ENCODE results near the gene MTHFR. TPM values are rescaled to one million over a fixed set of nuclear protein-coding genes. Genes with fewer than 3 reads are reported as not detected.

MTHFR gene
- polyA plus RNA-seq, 3 donors = 8.2 to 16.1 (median 14.0) TPM

GRCh38 chr1:11788549-11789053, 17.2 kb downstream of the MTHFR start:
- WGBS, 3 donors = 82 to 95% (median 87%) methylated on average over 14 of the region's 14 CpGs
- no peak overlapping the region for H3K27ac ChIP-seq (ENCODE audit: low read depth, low read length)

GRCh38 chr1:11787804-11788436, 17.8 kb downstream of the MTHFR start:
- 78 to 83% (median 81%) methylated on average over 14 of the region's 14 CpGs for WGBS, 3 donors
- H3K27ac ChIP-seq (ENCODE audit: low read depth, low read length) = peak overlapping the region; percentile 51

- 19 to 45% (median 36%) methylated on average over 16 of the region's 16 CpGs for WGBS, 3 donors
- peak overlapping the region; percentile 51 for H3K27ac ChIP-seq (ENCODE audit: low read depth, low read length)
Observed at GRCh38 chr1:11787251-11787803, 18.4 kb downstream of the MTHFR start.

DNA sequence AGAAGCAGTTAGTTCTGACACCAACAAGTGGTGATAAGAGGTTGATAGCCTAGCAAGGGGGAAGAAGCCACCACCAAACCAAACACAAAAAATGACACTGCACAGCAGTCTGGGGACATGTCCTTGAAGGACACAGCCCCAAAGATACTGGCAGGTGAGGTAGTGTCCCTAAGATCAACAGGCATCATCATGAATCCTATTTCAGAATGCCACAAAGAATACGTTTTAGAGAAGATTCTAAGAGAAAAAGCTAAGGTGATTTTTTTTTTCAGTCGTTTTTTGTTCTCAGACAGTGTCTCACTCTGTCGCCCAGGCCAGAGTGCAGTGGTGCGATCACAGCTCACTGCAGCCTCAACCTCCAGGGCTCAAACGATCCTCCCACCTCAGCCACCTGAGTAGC, 19.6 kb downstream of the MTHFR start:
- H3K27ac ChIP-seq (ENCODE audit: low read depth, low read length) = no peak overlapping the region
- WGBS, 3 donors = 58 to 63% (median 62%) methylated on average over 5 of the region's 5 CpGs

DNA sequence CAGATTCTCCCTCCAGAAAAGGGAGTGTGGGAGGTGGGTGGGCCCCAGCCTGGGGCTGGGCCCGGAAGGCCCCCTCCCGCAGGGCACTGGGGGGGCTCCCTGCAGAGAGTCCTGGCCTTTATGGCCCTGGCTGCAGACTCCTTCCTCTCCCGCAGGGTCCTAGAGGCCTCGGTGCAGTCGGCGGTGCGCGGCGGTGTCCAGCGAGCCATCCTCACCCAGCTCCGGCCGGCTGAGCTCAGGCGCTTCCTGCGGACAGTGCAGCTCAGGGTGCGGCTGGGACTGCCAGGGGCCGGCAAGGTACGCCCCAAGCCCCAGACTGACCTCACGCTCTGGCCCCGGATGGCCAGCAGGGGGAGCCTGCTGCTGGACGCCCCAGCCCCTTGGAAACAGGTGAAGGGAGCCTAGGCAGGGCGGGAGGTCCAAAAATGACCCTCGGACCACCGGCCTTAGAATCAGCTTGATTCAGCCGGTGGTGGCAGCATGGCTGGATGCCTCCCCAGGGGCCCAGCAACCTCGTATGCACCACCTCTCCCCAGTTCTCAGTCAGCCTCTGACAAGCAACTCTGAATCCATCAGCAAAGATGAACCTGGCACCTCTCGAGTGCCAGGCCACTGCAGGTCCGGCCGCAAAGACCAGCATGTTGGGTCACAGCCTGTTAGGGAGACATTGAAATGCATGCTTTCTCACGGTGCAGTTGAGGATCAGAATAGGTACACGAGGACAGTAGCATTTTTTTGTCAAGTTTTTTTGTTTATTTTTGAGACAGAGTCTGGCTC, 20.6 kb downstream of the MTHFR start:
- no peak overlapping the region for H3K27ac ChIP-seq (ENCODE audit: low read depth, low read length)
- WGBS, 3 donors = 6 to 8% (median 7%) methylated on average over 27 to 30 of the region's 30 CpGs

GRCh38 chr1:11784256-11784992, 21.3 kb downstream of the MTHFR start:
- WGBS, 3 donors = 68 to 72% (median 71%) methylated on average over 21 of the region's 21 CpGs
- no peak overlapping the region for H3K27ac ChIP-seq (ENCODE audit: low read depth, low read length)

DNA sequence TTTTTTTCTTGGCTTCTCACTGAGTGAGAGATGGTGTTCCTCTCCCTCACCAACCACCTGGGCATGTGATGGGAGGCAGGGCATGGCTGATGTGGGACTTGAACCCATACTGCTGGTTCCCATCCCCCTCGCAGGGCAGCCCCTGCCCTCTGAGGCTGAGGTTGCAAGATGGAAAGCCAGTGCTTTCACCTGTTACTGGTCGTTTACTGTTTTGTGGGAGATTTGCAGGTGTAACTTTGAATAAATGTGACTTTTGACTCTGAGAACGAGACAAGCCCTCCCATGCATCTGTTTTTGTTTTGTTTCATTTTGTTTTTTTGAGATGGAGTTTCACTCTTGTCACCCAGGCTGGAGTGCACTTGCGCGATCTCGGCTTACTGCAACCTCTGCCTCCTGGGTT, 22.2 kb downstream of the MTHFR start:
- WGBS, 3 donors = 80 to 92% (median 91%) methylated on average over 6 of the region's 6 CpGs
- H3K27ac ChIP-seq (ENCODE audit: low read depth, low read length) = no peak overlapping the region

DNA sequence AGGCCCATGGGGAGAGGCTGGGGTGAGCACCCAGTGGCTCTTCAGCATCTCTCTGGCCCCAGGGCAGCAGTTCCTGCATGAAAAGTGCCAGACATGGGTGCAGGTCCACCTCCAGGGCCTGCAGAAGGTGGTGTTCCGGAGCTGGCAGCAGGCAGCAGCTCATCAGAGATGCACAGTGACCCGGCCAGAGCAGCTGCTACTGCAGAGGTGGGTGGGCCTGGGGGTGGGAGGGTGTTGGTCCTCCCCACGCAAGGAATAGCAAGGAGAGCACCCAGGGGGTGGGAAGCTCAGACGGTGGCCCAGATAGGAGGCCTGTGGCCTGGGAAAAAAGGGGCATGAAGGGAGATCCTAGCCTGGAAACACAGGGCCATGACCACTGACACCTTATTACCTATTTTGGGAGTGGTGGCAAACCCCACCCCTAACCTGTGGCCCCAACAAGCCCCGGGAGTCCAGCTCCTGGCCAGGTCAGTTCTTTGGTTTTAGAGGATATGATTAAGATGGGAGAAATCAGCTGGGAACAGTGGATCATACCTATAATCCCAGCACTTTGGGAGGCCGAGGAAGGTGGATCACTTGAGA, 23.5 kb downstream of the MTHFR start:
- H3K27ac ChIP-seq (ENCODE audit: low read depth, low read length) = no peak overlapping the region
- WGBS, 3 donors = 78 to 88% (median 79%) methylated on average over 6 of the region's 6 CpGs

DNA sequence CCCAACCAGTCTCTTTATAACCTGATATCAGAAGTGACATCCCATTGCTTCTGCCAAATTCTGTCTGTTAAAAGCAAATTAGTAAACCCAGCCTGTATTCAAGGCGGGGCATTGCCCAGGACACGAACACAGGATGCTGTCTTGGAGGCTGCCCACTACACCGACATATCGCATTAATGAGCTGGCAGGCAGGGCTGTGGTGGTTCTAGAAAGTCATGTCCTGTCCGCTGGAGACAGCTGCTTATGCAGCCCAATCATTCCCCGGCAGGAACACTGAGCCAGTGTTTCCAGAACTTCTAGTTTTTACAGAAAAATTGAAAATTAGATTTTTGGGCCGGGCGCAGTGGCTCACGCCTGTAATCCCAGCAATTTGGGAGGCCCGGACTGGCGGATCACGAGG, 24.5 kb downstream of the MTHFR start:
- no peak overlapping the region for H3K27ac ChIP-seq (ENCODE audit: low read depth, low read length)
- WGBS, 3 donors = 86 to 92% (median 92%) methylated on average over 12 of the region's 12 CpGs

DNA sequence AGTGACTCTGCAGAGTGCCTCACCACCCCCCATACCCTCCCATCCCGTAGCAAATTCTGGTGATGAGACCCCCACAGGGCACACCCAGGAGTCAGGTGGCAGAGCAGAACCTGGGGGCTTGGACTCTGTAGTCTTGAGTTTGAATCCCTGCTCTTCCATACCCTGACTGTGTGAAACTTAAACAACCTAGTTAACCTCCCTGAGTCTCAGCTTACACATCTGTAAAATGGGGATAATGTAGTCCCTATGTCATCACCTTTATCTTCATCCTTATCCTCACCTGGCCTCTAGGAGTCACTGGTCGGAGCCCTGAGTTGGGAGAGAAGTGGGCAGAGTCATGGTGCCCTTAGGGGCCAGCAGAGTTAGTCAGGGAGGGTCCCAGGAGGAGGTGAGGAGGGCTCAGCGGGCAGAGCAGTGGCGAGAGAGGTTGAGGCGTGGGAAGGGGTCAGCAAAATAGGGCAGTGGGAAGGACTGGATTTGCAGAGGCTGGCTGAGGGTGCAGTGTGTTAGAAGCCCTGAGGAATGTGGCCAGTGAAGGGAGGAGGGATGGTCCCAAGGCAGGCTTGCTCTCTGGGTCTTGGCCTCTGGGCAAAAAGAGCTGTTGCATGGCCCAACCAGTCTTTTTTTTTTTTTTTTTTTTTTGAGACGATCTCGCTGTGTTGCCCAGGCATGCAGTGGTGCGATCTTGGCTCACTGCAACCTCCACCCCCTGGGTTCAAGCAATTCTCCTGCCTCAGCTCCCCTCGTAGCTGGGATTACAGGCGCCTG, 25.2 kb downstream of the MTHFR start:
- no peak overlapping the region for H3K27ac ChIP-seq (ENCODE audit: low read depth, low read length)
- WGBS, 3 donors = 81 to 95% (median 85%) methylated on average over 8 to 10 of the region's 10 CpGs

- WGBS, 3 donors = 86 to 89% (median 87%) methylated on average over 12 to 13 of the region's 13 CpGs
- H3K27ac ChIP-seq (ENCODE audit: low read depth, low read length) = no peak overlapping the region
Observed at GRCh38 chr1:11779715-11780379, 25.9 kb downstream of the MTHFR start.

DNA sequence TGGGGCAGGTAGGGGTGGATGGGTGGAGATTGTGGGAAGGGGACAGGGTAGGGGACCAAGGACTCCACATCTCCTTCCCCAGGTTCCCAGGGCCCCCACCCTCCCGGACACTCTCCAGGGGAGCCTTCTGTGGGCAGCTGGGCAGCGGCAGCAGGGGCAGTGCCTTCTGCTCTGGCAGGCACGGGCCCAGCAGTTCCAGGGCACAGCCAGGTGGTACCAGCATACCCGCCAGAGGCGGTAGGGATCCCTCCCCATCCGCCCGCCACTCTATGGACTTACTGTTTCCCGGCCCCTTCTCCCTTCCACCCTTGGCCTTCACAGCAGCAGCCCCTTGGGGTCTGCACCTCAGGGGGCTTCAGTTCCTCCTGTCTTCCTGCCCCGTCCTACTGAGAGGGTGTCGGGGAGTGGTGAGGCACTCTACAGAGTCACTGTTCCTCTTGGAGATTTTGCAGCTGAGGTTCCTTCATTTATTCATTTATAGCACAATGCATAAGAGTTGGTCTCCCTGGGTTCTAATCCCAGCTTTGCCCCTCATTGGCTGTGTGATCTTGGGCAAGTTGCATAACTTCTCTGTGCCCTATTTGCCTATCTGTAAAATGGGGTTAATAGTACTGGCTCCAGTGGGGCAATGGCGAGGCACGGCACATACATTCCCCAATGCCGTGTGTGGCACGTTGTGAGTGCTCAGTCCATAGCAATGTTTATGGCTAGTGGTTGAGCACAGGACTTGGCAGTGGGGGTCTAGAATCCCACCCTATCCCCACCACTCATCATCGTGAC, 26.7 kb downstream of the MTHFR start:
- WGBS, 3 donors = 89 to 93% (median 93%) methylated on average over 8 to 15 of the region's 15 CpGs

DNA sequence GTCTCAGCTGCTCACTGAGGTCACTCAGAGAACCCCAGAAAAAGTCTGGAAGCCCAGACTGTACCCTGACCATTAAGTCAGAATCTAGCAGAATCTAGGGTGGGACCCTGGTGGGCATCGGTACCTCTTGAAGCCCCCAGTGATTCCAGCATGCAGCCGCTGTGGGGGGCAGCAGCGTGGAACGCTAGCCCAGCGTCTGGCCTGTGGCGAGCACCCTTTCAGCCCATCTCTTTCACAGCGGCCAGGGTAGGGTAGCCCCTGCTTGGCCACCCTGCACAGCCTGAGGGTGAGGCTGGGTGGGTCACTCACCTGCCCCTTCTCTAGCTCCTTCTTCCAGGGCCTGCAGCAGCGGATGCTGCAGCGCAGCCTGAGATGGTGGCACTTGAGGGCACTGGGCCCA, 27.4 kb downstream of the MTHFR start:
- 95 to 97% (median 96%) methylated on average over 9 of the region's 9 CpGs for WGBS, 3 donors
- no peak overlapping the region for H3K27ac ChIP-seq (ENCODE audit: low read depth, low read length)

More for the DNA sequence above, 26.7 kb downstream of the MTHFR start:
- H3K27ac ChIP-seq (ENCODE audit: low read depth, low read length) = no peak overlapping the region

GRCh38 chr1:11777658-11778322, 28.0 kb downstream of the MTHFR start:
- H3K27ac ChIP-seq (ENCODE audit: low read depth, low read length) = no peak overlapping the region
- WGBS, 3 donors = 60 to 93% (median 92%) methylated on average over 6 to 8 of the region's 8 CpGs

GRCh38 chr1:11774753-11775152, 31.0 kb downstream of the MTHFR start:
- no peak overlapping the region for H3K27ac ChIP-seq (ENCODE audit: low read depth, low read length)
- 85 to 95% (median 88%) methylated on average over 9 of the region's 9 CpGs for WGBS, 3 donors

GRCh38 chr1:11772458-11772857, 33.3 kb downstream of the MTHFR start:
- H3K27ac ChIP-seq (ENCODE audit: low read depth, low read length) = no peak overlapping the region
- 64 to 77% (median 65%) methylated on average over 5 of the region's 5 CpGs for WGBS, 3 donors
